SW 1271 (cell line): ENCODE measurements around the gene SLC25A52.
"Not testable (repeated sequence)": the region's sequence is repeated elsewhere in the genome, so short reads cannot be mapped to it uniquely, and the experiment has no call there.

ENCODE experiments used
- DNase-seq, 2 experiments: peaks; one replicate each; lab custom pipeline; 2025; lab: John Stamatoyannopoulos, UW

SLC25A52 gene

GRCh38 chr18:31760695-31761094 lies at the start of gene SLC25A52:
Gene SLC25A52, minus strand, starts transcription at chr18:31760880. Its CDS starts 219 bp downstream, at chr18:31760661.
- no peak for DNase-seq

DNA sequence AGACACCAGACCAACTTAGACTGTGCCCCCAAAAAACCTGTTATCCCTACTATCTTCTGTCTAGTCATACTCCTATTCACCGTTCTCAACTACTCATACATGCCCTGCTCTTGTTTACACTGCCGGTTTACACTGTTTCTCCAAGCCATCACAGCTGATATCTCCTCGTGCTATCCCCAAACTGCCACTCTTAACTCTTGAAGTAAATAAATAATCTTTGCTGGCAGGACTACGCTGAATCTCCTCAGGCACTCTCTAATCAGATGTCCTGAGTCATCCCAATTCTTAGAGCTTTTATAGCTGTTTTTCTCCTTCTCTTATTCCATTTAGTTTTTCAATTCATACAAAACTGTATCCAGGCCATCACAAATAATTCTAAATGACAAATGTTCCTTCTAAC lies 48.4 kb upstream of the SLC25A52 start:
- DNase-seq = not testable (repeated sequence)

DNA sequence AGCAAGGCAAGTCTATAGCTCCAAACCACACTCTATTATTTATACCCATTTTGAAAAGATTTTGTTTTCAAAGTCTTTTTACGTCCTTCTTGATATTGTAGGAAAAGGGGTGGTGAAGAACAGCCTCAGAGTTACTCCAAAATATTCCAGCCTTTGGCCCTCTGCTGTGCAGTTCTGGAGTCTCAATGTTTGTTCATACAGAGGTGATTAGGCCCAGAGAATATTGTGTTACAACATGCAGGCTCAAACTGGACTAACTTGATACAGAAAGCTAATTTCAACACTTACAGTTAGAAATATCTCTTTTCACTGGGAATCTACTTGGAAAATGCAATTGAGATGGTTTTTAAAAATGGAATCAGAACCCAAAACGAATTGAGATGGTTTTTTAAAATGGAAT lies 40.4 kb upstream of the SLC25A52 start:
- no peak for DNase-seq

GRCh38 chr18:31799257-31799656 lies 38.6 kb upstream of the SLC25A52 start:
- DNase-seq = not testable (repeated sequence)

GRCh38 chr18:31798399-31798798 lies 37.7 kb upstream of the SLC25A52 start:
- no peak for DNase-seq

DNA sequence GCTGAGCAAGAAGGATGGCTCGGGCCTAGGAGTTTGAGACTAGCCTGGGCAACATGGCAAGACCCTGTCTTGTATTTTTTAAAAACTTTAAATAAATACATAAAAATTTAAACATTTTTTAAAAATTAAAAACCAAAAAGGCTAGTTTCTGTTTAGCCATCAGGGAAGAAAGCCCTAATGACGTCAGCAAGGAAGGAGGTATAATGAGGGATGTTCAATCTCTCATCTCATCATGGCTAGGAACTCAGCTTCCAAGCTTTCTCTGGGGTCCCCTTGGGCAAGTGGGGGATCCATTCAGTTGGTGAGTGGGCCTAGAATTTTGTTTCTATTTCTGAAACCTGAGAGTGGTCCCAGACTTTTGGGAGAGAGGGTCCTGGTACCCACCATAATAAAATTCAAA lies 35.1 kb upstream of the SLC25A52 start:
- DNase-seq = no peak

GRCh38 chr18:31793531-31793930 lies 32.9 kb upstream of the SLC25A52 start:
- no peak for DNase-seq

GRCh38 chr18:31792580-31792911 lies 31.9 kb upstream of the SLC25A52 start:
- no peak for DNase-seq

GRCh38 chr18:31791817-31792579 lies 31.3 kb upstream of the SLC25A52 start:
- no peak for DNase-seq

GRCh38 chr18:31789409-31789808 lies 28.7 kb upstream of the SLC25A52 start:
- no peak for DNase-seq

DNA sequence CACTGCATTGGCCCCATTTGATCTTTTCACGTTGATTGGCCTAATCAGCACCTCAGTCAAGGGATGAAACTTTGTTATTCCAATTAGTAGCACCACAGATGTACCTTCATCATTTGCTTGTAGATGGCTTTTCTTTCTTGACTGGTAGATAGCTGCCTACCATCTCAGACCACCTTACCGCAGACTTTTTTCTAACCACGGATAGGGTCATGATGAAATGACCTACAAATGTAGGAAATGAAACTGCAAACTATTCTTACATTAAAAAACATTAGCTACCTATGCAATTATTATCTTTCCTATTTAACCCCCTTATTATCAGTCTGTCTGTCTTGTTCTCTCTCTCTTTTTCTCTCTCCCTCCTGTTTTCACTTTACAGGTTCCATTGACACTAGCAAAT lies 22.4 kb upstream of the SLC25A52 start:
- DNase-seq = no peak

GRCh38 chr18:31778391-31778950 lies 17.8 kb upstream of the SLC25A52 start:
- DNase-seq = no peak

GRCh38 chr18:31776093-31776492 lies 15.4 kb upstream of the SLC25A52 start:
- no peak for DNase-seq

DNA sequence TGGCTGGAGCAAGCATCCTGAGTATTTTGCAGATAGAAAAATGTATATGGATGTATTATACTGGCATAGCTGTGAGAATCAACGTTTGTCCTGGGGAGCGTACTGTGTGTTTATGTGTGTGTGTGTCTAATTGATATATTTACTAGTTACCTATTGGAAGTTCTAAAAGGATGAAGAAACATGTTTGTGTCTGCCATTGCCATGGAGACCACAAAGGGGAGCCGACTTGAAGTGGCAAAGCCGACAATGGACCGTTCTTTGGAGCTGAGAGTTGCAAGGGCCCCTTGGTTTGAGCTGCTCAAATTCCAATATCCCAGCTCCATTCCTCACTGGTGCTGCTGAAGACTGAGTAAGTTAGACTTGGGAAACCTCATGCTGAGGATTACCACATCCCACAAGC lies 14.3 kb upstream of the SLC25A52 start:
- DNase-seq = no peak

- no peak for DNase-seq
These were observed 13.8 kb upstream of the SLC25A52 start for GRCh38 chr18:31774477-31774785.

GRCh38 chr18:31773774-31774476 lies 13.2 kb upstream of the SLC25A52 start:
- DNase-seq = no peak

- DNase-seq = no peak
These were observed 12.0 kb upstream of the SLC25A52 start for GRCh38 chr18:31772699-31773098.

DNA sequence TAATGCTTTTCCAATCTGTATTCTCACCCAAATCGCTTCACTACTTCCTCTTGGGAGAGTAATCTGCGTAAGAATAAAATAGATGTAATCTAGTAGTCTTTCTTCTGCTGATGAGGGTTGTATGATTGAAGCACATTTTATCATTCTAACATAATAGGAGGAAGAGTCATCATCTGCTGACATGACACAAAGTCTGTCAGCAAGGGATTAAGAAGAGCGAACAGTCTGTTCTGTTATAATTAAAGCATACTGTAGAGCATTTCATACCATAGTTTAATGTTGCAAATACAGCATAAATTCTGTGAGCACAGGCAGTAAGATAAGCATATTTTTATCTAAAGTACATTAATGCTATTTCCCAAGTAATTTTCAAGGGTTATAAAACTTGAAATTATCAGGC lies 10.4 kb downstream of the SLC25A52 start:
- DNase-seq = no peak

DNA sequence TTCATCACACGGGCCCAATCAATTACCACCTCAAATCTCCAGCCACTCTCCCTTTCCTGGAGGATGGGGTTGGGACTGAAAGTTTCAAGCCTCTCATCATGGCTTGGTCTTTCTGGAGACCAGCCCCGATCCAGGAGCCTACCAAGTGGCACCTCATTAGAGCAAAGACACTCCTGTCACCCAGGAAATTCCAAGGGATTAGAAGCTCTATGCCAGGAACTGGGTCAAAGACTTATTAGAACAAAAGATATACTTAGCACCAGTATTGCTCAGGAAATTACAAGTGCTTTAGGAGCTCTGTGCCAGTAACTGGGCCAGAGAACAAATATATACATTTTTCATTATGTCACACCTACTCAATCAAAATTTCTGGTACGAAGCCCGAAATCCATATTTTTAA lies 14.3 kb downstream of the SLC25A52 start:
- DNase-seq = no peak

GRCh38 chr18:31744321-31745067 lies 16.2 kb downstream of the SLC25A52 start:
- DNase-seq = no peak

GRCh38 chr18:31743600-31743999 lies 17.1 kb downstream of the SLC25A52 start:
- DNase-seq = not testable (repeated sequence)

GRCh38 chr18:31741097-31741735 lies 19.5 kb downstream of the SLC25A52 start:
- DNase-seq = peak in 1 of 2 experiments; percentile 43
